GM18507 (cell line): ENCODE measurements around the gene ANXA4.
"Not testable (repeated sequence)": the region's sequence is repeated elsewhere in the genome, so short reads cannot be mapped to it uniquely, and the experiment has no call there.

Experiments used
- DNase-seq: peaks from one replicate; pipeline ENCODE4 v3.0.0; 2011; ENCODE audit warnings: low read depth; ENCODE audit not compliant: insufficient read length; ENCODE audit errors: extremely low spot score
- FAIRE-seq: peaks from 2 replicates; lab custom pipeline; 2011; peaks lifted over from hg19 to GRCh38; lab: Jason Lieb, UNC

The ANXA4 gene

DNA sequence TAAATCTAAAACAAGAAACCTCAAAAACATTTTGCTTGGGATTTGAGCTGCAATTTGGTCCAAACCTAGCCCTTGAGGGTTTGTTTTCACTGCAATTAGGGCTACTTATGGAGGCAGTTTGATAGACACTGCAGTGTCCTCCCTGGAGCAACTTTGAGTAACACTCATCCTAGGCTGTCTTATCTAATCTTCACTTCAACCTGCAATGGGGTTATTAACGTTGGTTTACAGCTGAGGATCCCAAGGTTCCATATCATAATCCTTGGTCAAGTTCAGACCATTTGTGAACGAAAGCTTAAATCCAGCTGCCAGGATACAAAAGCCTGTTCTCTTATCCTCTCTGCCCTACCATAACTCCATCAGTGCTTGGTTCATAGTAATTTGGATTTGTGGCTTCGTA lies 2.5 kb downstream of the ANXA4 start:
- FAIRE-seq, result no peak
- DNase-seq, result no peak

DNA sequence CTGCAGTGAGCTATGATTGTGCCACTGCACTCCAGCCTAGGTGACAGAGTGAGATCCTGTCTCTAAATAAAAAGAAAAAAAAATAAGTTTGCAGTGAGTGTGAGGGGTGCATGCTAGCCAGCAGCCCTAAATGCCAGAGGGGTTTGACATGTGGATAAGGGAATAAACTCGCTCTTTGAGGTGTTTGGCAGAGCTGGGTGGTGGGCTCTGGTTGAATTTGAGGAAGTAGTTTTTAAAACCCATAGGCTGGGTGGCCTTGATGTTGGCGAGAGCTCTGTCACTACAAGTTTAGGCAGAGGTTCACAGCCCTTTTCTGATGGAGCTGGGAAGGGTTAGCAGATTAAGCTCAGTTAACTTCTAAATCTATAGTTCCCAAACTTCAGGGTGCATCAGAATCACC lies 3.1 kb downstream of the ANXA4 start:
- FAIRE-seq (no peak), DNase-seq (no peak)

- no peak for FAIRE-seq
Measured at GRCh38 chr2:69750246-69750645, 8.3 kb downstream of the ANXA4 start.

GRCh38 chr2:69753659-69754363 lies 11.9 kb downstream of the ANXA4 start:
- FAIRE-seq, result no peak
- no peak for DNase-seq

More at GRCh38 chr2:69750246-69750645, 8.3 kb downstream of the ANXA4 start:
- no peak for DNase-seq

- FAIRE-seq, result peak; percentile 21
- no peak for DNase-seq
Measured at GRCh38 chr2:69754633-69755032, 12.7 kb downstream of the ANXA4 start.

DNA sequence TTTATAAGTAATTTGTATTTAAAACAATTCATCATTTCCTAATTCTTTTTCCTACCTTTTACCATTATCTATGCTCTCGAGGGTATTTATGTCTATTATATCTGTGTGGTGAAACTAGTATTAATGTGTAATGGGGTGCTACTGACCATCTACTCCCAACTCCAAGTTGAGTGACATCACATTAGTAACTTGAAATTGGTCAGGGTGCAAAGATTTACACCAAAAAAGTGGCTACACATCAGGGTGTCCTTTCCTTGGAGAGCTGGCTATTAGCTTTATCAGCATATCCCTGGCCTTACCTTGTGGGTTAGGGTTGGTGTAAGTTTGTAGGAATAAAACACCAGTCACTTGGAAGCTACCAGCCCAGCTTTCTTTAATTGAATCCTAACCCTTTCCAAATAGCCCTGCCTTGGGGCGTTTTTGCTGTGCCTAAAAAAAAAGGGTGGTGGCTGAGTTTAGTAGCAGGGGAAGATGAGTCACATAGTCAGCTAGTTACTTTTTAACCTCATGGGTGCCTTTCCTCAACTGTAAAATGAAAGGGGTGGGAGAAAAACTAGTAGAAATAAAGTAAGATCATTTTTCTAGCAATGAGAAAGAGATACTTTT lies 14.0 kb downstream of the ANXA4 start:
- FAIRE-seq, result peak; percentile 87
- DNase-seq, result no peak

GRCh38 chr2:69762025-69762424 lies 20.1 kb downstream of the ANXA4 start:
- no peak for DNase-seq
- no peak for FAIRE-seq

- FAIRE-seq (peak; percentile 57), DNase-seq (no peak)
Measured at GRCh38 chr2:69762513-69763494, 20.9 kb downstream of the ANXA4 start.

- DNase-seq, FAIRE-seq: not testable (repeated sequence)
Measured at GRCh38 chr2:69763831-69764230, 21.9 kb downstream of the ANXA4 start.

GRCh38 chr2:69764286-69765095 lies 22.6 kb downstream of the ANXA4 start:
- no peak for DNase-seq
- FAIRE-seq, result peak; percentile 69

GRCh38 chr2:69765096-69765380 lies 23.1 kb downstream of the ANXA4 start:
- no peak for FAIRE-seq

GRCh38 chr2:69766014-69766413 lies 24.1 kb downstream of the ANXA4 start:
- DNase-seq (no peak), FAIRE-seq (no peak)

More at GRCh38 chr2:69765096-69765380, 23.1 kb downstream of the ANXA4 start:
- no peak for DNase-seq

GRCh38 chr2:69767034-69767433 lies 25.1 kb downstream of the ANXA4 start:
- FAIRE-seq, result no peak
- no peak for DNase-seq

- DNase-seq (no peak), FAIRE-seq (no peak)
Measured at GRCh38 chr2:69768235-69768634, 26.3 kb downstream of the ANXA4 start.

- DNase-seq, result no peak
- no peak for FAIRE-seq
Measured at GRCh38 chr2:69768789-69769188, 26.9 kb downstream of the ANXA4 start.

DNA sequence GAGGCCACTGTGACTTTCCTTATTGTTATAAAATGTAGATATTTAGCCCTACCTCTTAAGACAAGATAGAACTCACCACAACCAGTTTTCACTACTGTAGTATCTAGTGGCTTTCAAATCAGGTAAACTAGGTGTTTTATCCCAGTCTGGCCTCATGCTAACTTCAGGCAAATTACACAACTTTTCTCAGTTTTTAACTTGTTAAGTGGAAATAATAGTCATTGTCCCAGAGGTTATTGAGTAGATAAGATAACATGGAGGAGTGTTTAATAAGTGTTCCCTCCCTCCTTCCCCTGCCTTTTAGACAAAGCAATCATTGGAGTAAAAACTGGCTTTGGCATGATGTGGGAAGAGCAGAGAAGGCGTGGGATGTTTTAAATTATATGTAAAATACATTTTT lies 27.3 kb downstream of the ANXA4 start:
- FAIRE-seq (no peak), DNase-seq (no peak)

- FAIRE-seq (peak; percentile 39), DNase-seq (no peak)
Measured at GRCh38 chr2:69770193-69770702, 28.3 kb downstream of the ANXA4 start.

GRCh38 chr2:69770747-69771146 lies 28.8 kb downstream of the ANXA4 start:
- DNase-seq (no peak), FAIRE-seq (no peak)

- FAIRE-seq (peak; percentile 31), DNase-seq (no peak)
Measured at GRCh38 chr2:69771461-69771860, 29.5 kb downstream of the ANXA4 start.
